GM12878 (cell line): ENCODE results near the gene KATNA1. TPM values are rescaled to one million over a fixed set of nuclear protein-coding genes. Genes with fewer than 3 reads are reported as not detected.

Experiments used
- ASH2L ChIP-seq: fragments of 300-600, 200-600 bp; sonication (generic); IDR thresholded peaks from 2 replicates; pipeline ENCODE4 v1.6.1; 2017; ENCODE audit warnings: low read depth, mild to moderate bottlenecking, borderline replicate concordance
- CBX3 ChIP-seq: fragments of 200-600 bp; sonication (generic); IDR thresholded peaks from 2 replicates; pipeline ENCODE4 v1.6.1; 2016; ENCODE audit warnings: low read depth, borderline replicate concordance
- CHD4 ChIP-seq: fragments of 200-600 bp; sonication (generic); IDR thresholded peaks from 2 replicates; pipeline ENCODE4 v1.6.1; 2016; ENCODE audit warnings: mild to moderate bottlenecking
- CREM ChIP-seq: IDR thresholded peaks from 2 replicates; pipeline ENCODE4 v1.6.1; 2014; ENCODE audit warnings: antibody characterized with exemption, low read depth
- HDAC2 ChIP-seq: fragments of 200-600 bp; sonication (generic); IDR thresholded peaks from 2 replicates; pipeline ENCODE4 v1.6.1; 2017
- TBL1XR1 ChIP-seq: IDR thresholded peaks from 2 replicates; pipeline ENCODE4 v1.6.1; 2012; ENCODE audit warnings: low read depth, low read length, improper control_type of control experiment
- TCF7 ChIP-seq: IDR thresholded peaks from 2 replicates; pipeline ENCODE4 v1.6.1; 2014; ENCODE audit warnings: antibody characterized with exemption, borderline replicate concordance
- ZNF207 ChIP-seq: fragments of 450-650 bp; IDR thresholded peaks from 2 replicates; pipeline ENCODE4 v1.6.1; 2014; ENCODE audit warnings: antibody characterized with exemption, mild to moderate bottlenecking, borderline replicate concordance
- ZSCAN29 ChIP-seq: fragments of 450-650 bp; IDR thresholded peaks from 2 replicates; pipeline ENCODE4 v1.6.1; 2017; ENCODE audit warnings: mild to moderate bottlenecking, moderate library complexity
- polyA plus RNA-seq, 11 experiments: library from polyadenylated mRNA; depleted of rRNA in 4 of 11; unstranded in 6 of 11; stranded (reverse) in 5 of 11; fragments of >200 nt; fragmentation: Nextera tagmentation in 4 of 11; fragmentation: Illumina TruSeq in 1 of 11; extraction: Ambion mirVana in 4 of 11; extraction: Trizol in 1 of 11; gene quantifications; 1 replicate in 1 of 11; 2 replicates in 10 of 11; pipeline versions ENCODE4 v1.2.1 to v1.2.3, GENCODE V29; 2011 to 2016; ENCODE audit warnings: inconsistent platforms in 2 of 11, missing spikeins in 2 of 11, low read depth in 1 of 11
- total RNA-seq, 4 experiments: library from RNA; depleted of rRNA in 3 of 4; stranded (reverse); fragments of >200 nt in 3 of 4; fragmentation: Illumina TruSeq in 1 of 4; extraction: Trizol in 1 of 4; gene quantifications; 2 replicates each; pipeline versions ENCODE4 v1.2.1 to v1.2.3, GENCODE V29; 2013 to 2021
- TF ChIP-seq, protein P1 (sequence below): fragments of 450-650 bp; IDR thresholded peaks from 2 replicates; pipeline ENCODE4 v1.6.1; 2016; ENCODE audit warnings: mild to moderate bottlenecking, moderate library complexity, borderline replicate concordance
- TF ChIP-seq, protein P2 (sequence below): fragments of 450-650 bp; formaldehyde crosslinking; IDR thresholded peaks from 2 replicates; pipeline ENCODE4 v1.4.0; 2020; ENCODE audit warnings: mild to moderate bottlenecking, moderate library complexity
- TF ChIP-seq, protein P3 (sequence below): fragments of 450-650 bp; IDR thresholded peaks from 2 replicates; pipeline ENCODE4 v1.6.1; 2017; ENCODE audit warnings: mild to moderate bottlenecking, moderate library complexity

KATNA1 gene
- total and polyA plus RNA-seq, 10 of the 15 experiments (the other 5 are each of a cell fraction or from before 2014, with no cell fraction given), result 15.4 to 35.3 (median 25.1) TPM

DNA sequence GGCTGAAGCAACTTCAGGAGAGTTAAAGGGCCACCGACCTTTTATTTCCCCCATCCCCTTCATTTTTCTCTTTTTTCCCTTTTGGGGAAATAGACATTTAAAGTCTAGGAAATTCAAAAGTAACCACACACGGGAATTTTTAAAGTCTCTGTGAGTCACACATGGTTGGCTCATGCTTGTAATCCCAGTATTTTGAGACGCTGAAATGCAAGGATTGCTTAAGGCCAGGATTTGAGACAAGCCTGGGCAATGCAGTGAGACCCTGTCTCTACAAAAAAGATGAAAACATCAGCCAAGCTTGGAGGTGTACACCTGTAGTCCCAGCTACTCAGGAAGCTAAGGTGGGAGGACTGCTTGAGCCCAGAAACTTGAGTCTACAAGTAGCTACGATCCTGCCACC is 34.2 kb downstream of the KATNA1 start (continued):
- TF ChIP-seq, protein P1, sequence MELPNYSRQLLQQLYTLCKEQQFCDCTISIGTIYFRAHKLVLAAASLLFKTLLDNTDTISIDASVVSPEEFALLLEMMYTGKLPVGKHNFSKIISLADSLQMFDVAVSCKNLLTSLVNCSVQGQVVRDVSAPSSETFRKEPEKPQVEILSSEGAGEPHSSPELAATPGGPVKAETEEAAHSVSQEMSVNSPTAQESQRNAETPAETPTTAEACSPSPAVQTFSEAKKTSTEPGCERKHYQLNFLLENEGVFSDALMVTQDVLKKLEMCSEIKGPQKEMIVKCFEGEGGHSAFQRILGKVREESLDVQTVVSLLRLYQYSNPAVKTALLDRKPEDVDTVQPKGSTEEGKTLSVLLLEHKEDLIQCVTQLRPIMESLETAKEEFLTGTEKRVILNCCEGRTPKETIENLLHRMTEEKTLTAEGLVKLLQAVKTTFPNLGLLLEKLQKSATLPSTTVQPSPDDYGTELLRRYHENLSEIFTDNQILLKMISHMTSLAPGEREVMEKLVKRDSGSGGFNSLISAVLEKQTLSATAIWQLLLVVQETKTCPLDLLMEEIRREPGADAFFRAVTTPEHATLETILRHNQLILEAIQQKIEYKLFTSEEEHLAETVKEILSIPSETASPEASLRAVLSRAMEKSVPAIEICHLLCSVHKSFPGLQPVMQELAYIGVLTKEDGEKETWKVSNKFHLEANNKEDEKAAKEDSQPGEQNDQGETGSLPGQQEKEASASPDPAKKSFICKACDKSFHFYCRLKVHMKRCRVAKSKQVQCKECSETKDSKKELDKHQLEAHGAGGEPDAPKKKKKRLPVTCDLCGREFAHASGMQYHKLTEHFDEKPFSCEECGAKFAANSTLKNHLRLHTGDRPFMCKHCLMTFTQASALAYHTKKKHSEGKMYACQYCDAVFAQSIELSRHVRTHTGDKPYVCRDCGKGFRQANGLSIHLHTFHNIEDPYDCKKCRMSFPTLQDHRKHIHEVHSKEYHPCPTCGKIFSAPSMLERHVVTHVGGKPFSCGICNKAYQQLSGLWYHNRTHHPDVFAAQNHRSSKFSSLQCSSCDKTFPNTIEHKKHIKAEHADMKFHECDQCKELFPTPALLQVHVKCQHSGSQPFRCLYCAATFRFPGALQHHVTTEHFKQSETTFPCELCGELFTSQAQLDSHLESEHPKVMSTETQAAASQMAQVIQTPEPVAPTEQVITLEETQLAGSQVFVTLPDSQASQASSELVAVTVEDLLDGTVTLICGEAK, result no peak
- TF ChIP-seq CHD4 (no peak), CREM (no peak), ZSCAN29 (no peak), TBL1XR1 (no peak), TCF7 (no peak), HDAC2 (no peak), CBX3 (no peak), ASH2L (no peak), ZNF207 (no peak)
- TF ChIP-seq, protein P2, sequence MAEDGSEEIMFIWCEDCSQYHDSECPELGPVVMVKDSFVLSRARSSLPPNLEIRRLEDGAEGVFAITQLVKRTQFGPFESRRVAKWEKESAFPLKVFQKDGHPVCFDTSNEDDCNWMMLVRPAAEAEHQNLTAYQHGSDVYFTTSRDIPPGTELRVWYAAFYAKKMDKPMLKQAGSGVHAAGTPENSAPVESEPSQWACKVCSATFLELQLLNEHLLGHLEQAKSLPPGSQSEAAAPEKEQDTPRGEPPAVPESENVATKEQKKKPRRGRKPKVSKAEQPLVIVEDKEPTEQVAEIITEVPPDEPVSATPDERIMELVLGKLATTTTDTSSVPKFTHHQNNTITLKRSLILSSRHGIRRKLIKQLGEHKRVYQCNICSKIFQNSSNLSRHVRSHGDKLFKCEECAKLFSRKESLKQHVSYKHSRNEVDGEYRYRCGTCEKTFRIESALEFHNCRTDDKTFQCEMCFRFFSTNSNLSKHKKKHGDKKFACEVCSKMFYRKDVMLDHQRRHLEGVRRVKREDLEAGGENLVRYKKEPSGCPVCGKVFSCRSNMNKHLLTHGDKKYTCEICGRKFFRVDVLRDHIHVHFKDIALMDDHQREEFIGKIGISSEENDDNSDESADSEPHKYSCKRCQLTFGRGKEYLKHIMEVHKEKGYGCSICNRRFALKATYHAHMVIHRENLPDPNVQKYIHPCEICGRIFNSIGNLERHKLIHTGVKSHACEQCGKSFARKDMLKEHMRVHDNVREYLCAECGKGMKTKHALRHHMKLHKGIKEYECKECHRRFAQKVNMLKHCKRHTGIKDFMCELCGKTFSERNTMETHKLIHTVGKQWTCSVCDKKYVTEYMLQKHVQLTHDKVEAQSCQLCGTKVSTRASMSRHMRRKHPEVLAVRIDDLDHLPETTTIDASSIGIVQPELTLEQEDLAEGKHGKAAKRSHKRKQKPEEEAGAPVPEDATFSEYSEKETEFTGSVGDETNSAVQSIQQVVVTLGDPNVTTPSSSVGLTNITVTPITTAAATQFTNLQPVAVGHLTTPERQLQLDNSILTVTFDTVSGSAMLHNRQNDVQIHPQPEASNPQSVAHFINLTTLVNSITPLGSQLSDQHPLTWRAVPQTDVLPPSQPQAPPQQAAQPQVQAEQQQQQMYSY (CRISPR knock-in tag), result no peak
- TF ChIP-seq, protein P3, sequence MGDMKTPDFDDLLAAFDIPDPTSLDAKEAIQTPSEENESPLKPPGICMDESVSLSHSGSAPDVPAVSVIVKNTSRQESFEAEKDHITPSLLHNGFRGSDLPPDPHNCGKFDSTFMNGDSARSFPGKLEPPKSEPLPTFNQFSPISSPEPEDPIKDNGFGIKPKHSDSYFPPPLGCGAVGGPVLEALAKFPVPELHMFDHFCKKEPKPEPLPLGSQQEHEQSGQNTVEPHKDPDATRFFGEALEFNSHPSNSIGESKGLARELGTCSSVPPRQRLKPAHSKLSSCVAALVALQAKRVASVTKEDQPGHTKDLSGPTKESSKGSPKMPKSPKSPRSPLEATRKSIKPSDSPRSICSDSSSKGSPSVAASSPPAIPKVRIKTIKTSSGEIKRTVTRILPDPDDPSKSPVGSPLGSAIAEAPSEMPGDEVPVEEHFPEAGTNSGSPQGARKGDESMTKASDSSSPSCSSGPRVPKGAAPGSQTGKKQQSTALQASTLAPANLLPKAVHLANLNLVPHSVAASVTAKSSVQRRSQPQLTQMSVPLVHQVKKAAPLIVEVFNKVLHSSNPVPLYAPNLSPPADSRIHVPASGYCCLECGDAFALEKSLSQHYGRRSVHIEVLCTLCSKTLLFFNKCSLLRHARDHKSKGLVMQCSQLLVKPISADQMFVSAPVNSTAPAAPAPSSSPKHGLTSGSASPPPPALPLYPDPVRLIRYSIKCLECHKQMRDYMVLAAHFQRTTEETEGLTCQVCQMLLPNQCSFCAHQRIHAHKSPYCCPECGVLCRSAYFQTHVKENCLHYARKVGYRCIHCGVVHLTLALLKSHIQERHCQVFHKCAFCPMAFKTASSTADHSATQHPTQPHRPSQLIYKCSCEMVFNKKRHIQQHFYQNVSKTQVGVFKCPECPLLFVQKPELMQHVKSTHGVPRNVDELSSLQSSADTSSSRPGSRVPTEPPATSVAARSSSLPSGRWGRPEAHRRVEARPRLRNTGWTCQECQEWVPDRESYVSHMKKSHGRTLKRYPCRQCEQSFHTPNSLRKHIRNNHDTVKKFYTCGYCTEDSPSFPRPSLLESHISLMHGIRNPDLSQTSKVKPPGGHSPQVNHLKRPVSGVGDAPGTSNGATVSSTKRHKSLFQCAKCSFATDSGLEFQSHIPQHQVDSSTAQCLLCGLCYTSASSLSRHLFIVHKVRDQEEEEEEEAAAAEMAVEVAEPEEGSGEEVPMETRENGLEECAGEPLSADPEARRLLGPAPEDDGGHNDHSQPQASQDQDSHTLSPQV, result no peak
- TF ChIP-seq, all 136 proteins: peak for 0
